ENCODE measurements around the gene TSPAN9.

Gene TSPAN9, protein sequence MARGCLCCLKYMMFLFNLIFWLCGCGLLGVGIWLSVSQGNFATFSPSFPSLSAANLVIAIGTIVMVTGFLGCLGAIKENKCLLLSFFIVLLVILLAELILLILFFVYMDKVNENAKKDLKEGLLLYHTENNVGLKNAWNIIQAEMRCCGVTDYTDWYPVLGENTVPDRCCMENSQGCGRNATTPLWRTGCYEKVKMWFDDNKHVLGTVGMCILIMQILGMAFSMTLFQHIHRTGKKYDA

DNA sequence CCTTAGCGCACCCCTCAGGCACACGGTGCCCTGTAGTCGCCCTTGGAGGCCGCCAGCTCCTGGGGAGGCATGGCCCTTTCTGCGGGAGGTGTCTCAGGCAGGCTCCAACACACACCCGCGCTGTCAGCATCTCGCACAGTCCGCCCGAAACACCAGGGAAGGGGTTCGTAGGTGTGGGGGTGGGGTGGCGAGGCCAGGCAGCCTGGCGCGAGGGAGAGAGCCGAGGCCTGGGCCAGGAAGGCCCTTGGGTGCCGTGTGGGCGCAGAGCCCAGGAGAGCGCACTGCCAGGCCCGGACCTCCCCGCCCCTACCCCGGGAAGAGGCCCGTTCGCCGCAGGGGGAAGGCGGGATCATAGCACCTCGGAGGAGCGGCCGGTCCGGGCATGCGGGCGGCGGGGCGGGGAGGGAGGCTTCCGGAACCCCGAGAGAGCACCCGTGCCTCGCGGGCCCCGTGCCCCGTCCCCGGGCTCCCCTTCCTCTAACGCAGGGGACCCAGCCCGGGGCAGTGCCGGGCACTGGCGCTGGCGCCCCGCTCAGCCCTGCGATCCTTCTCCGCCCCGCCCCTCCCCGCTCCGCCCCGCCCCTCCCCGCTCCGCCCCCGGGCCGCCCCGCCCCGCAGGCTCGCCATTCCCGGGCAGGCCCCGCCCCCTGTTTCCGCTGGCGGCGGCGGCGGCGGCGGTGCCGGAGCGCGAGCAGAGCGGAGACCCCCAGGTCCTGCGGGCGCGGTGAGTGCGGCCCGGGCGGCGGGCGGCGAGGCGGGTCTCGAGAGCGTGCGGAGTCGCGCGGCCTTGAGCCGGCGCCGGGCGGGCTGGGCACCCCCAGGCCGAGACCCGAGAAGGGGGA lies at the start of gene TSPAN9:
TSS of gene TSPAN9 (plus strand) at position 650 of the 842 bp plus-strand sequence. CDS start 123,815 bp downstream, outside the sequence.
- DNase-seq (ENCODE audit: low read depth): peak; percentile 72

DNA sequence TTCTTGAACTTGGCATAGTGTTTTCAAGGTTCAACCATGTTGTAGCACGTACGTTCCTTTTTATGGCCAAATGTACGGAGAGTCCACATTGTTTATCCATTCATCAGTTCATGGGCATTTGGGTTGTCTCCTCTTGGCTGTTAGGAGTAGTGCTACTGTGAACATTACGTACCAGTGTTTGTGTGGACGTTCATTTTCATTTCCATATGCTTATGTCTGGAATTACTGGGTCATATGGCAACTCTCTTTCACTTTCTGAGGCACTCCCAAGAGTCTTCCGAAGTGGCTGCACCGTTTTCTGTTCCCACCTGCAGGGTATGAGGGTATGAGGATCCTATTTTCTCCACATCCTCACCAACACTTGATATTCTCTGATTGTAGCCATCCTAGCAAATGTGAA lies 49.1 kb upstream of the TSPAN9 start:
- DNase-seq (ENCODE audit: low read depth): no peak

DNA sequence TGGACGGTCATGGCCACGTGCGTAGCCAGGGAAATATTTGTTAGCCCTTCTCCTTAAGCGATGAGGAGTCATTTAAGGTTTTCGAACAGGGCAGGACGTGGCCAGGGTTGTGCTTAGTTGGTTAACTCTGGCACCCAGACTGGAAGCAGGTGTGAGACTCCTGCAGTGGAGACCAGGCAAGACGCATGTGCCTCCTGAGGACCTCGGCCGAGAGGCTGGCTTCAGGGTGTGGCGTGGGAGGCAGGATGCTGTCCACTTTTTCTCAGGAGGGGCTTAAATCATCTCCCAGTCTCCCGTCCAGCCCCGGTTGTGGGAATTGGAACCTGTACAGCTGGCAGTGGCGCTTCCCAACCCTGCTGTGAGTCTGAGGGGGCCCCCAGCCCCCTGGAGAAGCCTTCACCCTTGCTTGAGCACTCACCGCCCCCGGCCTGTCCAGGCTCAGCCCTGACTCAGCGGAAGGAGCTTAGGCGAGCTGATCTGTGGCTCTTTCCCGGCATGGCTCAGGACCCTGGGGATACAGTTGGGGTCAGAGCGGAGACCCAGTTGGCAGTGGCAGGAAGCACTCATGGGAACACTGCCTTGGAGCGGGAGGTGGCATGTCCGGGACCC lies 46.3 kb upstream of the TSPAN9 start:
- no peak for DNase-seq (ENCODE audit: low read depth)

DNA sequence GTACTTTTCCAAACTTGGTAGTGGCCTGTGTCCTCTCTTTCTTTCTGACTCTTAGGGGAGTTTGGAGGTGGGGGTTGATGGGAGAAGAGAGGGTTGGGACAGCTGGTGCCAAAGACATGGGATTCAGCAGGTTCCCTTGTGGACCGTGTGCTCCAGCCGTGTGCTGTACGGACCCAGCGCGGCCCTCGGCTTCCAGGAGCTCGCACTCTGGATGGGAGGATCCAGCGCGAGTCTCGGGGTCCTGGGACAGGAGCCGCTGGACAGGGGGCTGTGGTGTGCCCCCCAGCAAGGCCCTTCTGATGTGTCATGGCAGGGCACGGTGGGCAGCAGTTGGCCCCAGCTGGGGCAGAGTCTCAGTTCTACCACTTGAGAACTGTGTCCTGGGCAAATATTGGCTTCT lies 45.0 kb upstream of the TSPAN9 start:
- no peak for DNase-seq (ENCODE audit: low read depth)

DNA sequence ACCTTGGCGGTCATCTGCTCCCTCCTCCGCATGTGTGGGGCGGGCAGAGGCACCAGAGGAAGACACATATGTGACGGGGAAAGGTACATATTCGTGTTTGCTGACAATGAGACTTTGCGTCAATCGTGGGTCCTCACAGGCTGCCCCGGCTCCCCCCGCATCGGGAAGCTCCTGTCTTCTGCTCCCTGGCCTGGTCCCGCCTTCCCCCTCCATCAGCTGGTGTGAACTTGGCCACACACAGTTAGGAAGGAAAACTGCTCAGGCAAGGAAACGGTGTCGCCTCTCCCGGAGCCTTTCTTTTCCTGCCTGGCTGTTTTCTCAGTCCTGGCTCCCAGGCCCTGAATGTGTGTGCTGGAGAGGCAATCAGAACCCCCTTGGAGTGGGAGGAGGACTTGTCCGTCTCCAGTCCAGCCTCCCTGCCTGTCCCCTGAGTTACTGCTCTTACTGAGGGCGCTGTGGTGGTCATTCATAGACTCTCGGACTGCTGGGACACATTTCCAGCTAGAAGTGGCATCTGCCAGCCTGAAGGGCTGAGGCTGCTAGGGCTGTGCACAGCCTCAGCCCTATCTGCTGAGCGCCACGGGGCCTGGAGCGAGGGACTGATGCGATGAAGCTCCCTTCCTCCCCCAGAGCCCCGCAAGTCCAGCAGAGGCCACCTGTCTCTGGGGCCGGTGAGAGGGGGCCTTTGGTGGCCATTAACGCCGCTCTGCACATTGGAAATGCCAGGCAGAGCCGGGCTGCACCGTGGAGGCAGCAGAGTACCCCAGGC lies 44.2 kb upstream of the TSPAN9 start:
- DNase-seq (ENCODE audit: low read depth): no peak

DNA sequence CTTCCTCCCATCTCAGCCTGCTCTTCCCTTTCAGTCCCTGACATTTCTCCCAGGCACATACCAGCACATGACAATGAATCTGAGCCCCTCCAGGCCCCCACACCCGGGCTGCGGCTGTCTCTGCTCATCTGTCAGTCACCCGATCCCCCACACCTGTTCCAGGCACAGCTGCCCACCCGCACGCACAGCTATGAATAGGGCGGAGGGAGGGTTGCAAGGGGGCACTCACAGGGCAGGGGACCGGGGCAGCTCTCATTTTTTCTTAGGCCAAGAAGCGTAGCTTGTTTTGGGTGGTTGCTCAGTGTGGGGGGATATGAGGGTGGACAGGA lies 43.7 kb upstream of the TSPAN9 start:
- DNase-seq (ENCODE audit: low read depth): no peak

DNA sequence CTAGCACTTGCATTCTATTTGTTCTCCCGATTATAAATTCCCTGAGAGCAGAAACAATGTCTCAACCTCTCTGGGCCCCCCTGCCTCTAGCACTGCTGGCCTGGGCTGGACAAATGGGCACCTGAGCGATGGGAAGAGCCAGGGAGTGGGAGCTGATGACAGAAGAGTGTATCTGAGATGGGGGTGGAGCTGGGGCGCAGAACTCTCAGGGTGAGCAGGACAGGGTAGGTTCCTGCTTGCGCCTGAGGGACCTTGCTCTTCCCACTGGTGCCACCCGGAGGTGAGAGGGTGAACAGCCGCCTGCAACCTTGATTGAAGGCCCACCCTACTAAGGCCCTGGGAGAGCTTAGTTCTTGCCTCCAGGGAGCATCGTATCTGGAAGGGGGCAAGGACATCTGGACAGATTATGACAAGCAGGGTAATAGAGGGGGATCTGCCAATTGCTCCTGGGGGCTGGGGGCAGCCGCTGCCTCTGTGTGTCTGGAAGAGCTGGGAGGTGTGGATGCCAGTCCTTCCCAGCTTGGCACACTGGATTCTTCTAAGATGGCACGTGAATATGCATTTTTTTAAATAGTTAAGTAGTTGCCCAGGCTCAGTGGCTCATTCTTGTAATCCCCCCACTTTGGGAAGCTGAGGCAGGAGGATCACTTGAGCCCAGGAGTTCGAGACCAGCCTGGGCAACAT lies 43.0 kb upstream of the TSPAN9 start:
- DNase-seq (ENCODE audit: low read depth): peak; percentile 82

DNA sequence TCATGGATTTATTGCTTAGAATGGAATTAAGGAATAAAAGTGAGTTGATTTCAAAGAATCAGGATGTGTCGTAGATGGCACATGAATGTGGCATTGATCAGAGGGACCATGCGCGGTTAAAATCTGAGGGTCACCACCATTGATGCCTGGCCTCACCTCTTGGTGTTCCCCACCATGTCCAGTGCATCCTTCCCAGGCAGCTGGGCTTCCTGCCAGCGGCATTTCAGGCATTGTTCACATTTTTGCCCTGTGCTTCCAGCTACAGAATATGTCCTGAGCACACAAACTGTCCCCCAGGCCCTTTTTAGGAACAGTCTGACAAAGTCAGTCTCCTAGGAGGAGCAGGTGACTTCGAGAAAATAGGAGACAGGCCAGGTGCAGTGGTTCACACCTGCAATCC lies 42.0 kb upstream of the TSPAN9 start:
- DNase-seq (ENCODE audit: low read depth): no peak

DNA sequence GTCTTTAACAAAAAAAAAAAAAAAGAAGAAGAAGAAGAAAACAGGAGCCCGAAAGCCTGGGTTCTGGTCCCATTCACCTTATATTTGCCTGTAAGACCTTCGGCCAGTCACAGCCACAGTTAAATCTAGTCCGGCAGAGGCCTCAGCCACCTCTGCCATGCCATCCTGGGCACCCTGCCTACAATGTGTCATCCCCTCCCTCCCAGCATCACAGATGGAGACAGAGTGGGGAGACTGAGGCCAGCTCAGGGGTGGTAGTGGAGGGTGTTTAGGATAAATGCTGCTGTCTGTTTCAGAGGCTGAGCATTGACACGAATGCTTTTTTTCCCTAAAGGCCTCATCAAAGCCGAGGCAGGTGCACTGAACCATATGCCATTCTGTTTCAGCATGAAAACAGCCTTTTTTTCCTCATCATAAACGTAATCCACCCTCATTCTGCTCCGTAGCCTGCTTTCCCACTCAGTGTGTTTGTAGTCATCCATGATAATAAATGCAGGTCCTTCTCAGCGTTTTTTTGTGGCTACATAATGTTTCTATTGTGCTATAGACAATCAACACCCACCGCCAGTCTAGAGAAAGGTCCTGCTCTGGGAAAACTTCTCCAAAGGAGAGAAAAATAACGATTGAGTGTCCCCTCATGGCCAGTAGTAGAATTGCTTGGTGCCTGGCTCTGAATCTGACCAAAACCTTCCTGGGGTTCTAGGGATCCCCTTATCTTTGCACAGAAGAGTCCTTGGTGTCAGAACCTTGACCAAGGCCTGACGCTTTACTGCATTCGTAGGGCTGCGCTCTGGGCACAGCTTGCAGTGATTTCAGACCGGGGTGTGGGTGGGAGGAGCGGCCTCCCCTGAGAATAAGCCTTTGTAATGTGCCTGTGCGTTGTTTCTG lies 41.1 kb upstream of the TSPAN9 start:
- peak; percentile 35 for DNase-seq (ENCODE audit: low read depth)

DNA sequence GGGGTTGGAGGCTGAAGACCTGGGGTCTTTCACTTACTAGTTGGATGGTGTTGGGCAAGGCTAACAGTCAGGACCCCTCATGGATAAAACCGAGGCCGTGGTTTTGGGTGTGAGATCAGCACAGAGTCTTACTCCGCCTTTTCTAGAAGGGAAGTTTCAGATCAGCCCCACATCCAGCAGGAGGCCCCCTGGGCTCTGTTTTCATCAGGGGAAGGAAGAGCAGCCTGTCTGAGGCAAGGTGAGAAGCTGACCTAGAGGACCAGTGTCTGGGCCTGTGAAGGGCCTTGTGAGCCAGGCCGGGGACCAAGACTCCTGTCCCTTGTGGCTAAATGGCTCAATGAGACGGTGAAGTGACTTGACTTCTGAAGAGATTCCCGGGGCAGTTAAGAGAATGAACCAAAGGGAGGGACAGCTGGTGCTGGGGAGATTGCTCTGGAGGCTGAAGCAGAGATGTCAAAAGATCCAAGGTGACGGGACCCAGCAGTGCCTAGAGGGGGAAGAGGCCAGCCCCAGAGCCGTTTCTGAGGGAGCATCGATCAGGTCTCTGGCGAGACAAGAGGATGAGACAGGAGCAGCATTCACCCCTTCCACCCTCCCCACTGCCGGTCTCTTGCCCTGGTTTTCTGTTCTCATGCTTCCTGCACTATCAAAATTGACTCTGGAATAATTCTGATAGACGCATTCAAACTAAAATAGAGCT lies 40.1 kb upstream of the TSPAN9 start:
- no peak for DNase-seq (ENCODE audit: low read depth)

DNA sequence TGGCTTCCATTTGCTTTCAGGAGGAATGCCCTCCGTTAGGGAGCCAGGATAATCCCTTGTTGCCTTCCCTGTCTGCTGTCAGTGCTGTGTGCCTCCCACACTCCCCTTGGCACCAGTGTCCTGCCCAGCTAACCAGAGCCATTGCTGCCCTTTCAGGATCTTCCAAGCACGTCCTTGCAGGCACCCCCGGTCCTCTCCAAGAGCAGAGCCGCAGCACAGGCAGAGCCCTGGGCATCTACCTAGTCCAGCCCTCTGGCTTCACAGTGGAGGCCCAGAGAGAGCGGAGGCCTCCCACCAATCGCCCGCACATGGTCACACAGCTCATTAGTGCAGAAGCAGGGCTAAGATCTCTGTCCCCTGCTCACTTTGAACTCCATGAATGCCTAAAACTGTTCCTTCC lies 39.0 kb upstream of the TSPAN9 start:
- no peak for DNase-seq (ENCODE audit: low read depth)

DNA sequence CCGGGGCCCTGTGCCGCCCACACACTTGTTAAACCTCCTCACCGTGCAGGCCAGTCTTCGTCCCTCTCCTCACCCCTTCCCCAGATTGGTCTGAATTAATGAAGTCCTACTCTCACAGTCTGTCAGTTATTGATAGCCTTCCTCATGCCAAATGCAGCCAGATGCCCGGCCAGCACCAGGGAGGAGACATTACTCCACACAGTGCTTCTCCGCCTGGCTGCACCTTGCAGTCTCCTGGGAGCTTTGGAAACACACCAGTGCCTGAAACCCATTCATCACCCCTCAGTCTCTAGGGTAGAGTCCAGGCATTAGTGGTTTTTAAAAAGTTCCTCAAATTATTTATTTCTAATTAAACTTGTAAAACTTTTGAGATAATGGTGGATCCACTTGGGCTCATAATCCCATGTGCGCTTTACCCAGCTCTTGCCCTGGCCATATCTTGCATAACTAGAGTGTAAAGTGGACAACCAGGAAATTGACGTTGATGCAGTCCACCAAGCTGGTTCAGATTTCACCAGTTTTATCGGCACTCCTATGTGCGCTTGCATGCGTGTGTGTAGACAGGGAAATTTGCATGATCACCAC lies 38.2 kb upstream of the TSPAN9 start:
- no peak for DNase-seq (ENCODE audit: low read depth)

DNA sequence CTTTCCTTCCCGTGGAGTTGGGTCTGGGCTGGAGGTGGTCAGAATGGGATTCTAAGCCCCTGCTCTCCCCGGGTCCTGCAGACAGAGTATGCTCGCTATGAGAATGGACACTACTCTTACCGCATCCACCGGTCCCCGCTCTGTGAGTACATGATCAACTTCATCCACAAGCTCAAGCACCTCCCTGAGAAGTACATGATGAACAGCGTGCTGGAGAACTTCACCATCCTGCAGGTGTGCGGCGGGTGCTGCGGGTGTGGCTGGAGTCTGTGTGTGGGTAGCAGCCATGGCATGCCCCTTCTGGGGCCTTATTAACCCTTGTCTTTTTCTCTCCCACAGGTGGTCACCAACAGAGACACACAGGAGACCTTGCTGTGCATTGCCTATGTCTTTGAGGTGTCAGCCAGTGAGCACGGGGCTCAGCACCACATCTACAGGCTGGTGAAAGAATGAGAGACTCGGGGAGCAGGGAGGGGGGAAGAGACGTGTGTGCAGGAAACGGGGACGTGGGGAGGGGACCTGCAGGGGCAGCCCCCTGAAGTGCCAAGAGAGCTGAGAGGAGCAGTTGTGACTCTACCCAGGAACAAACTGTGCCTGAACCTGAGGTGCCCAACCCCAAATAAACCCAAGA lies 37.0 kb upstream of the TSPAN9 start:
- no peak for DNase-seq (ENCODE audit: low read depth)

DNA sequence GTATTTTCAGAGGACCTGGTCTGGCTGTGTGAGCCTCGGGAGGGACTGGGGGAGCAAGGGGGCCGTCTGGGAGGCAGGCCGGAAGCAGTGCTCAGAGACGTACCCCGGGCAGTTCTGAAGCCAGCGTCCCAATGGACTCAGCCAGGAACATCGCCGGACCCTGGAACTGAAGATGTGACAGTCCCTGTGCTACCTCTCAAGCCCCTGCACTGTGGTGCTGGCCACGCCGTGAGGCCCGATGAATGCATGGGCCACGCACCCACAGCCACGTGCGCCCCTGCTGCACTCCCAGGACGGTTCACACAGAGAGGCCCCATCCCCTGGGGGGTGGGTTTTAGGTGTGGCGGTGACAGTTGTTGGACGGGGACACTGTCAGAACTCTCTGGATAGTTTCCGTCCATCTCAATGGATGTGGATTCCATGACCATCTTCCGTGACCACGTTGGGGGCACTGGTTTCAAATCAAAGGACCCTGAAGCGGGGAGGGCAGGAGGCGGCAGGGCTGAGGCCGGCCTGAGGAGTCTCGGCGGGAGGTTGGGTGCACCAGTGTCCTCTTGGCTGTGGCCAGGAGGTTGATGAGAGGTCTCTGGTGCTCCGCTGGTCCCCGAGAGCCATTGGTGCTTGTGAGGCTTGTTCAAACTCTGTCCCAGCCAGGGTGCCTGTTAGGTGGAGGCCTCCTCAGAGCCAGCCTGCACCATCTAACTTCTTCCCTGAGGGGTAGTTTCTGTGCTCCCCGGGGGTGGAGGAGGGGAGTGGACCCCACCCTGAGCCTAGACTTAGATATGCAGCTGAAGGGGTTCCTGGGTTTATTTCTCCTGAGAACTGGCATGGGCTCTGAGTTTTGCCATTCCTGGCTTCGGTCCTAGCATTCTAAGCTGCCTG lies 36.3 kb upstream of the TSPAN9 start:
- DNase-seq (ENCODE audit: low read depth): no peak

DNA sequence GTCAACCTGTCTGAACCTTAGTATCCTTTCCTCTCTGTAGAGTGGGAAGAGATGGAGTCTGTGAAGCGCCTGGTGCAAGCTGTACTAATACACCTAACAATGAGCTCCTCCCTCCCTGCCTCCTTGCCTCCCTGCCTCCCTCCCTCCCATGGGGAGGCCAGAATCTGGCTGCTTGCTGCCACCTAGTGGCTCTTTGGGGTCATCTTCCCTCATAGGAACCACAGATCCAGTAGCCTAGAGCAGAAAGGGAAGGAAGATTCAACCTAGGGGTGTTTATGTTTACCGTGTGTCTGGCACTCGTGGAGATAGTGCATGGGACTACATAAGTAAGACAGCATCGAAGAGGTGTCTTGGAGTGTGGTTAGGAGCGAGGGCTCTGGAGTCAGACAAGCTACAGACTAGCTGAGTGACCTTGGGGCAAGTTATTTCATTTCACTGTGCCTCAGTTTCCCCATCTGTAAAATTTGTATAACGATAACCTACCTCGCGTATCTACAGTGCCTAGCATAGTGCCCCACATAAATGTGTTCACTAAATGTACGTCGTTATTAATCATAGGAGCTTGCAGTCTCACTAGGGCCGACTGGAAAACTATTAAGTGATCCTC lies 35.5 kb upstream of the TSPAN9 start:
- DNase-seq (ENCODE audit: low read depth): peak; percentile 89

DNA sequence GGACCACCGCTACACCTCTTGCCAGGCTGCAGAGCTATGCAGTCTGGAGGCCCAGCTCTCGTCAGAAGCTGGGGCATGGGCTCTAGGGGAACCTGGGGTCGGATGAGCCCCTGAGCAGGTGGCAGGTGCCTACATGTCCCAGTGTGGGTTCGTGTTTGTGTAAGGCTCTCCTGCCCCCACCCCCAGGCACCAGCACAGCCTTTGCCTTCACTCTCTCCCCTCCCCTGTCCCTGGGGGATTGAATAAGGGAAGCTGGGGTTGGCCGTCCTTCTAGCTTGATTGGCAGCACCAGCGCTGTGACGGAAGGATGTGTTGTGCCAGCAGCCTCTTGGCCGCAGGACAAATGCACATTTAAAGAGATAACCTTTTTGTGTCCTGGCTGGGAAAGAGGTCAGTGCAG lies 34.8 kb upstream of the TSPAN9 start:
- DNase-seq (ENCODE audit: low read depth): no peak

DNA sequence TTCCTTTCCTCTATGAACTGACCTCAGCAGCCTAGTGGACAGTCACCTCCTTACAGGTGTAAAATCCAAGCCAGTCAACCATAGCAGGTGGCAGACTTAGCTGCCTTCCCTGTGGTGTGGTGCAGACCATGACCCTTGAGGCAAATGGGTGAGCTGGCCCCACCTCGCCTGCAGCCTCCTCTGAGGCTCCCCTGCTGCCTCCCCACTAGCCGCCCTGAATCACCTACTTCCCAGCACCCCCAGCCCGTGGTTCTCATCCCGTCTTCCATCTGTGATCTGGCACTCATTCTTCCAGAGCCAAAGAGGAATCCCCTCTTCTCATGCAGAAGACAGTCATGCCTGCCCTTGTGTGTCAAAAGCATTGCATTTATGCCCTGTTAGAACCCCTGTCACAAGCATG lies 34.4 kb upstream of the TSPAN9 start:
- DNase-seq (ENCODE audit: low read depth): no peak

DNA sequence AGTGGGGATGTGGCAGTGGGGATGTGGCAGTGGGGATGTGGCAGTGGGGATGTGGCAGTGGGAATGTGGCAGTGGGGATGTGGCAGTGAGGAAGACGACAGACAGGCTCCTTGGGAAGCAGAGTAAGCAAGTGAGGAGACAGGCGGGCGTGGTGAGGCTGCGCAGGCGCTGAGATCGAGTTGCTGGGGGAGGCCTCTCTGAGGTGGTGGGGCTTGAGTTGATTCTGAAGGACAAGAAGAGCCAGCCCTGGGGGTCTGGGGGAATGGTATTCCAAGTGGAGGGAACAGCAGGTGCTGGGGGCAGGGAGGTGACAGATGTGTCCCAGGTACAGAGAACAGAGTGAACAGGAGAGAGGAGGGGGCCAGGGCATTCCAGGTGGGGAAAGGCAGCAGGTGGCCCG lies 33.8 kb upstream of the TSPAN9 start:
- no peak for DNase-seq (ENCODE audit: low read depth)
